Cerebellar nuclear complex (tissue), 1 donor: ENCODE measurements around the gene IFT52.
"Not testable (repeated sequence)": the region's sequence is repeated elsewhere in the genome, so short reads cannot be mapped to it uniquely, and the experiment has no call there.

Experiments
- DNase-seq, 2 experiments: peaks; one replicate each; lab custom pipeline; 2025; lab: John Stamatoyannopoulos, UW

IFT52 gene

GRCh38 chr20:43567477-43567876, 23.3 kb upstream of the IFT52 start:
- no peak for DNase-seq

- no peak for DNase-seq
Observed at GRCh38 chr20:43568706-43569105, 22.0 kb upstream of the IFT52 start.

GRCh38 chr20:43569282-43569681, 21.5 kb upstream of the IFT52 start:
- DNase-seq: no peak

- no peak for DNase-seq
Observed at GRCh38 chr20:43570496-43570895, 20.2 kb upstream of the IFT52 start.

GRCh38 chr20:43571310-43571709, 19.4 kb upstream of the IFT52 start:
- no peak for DNase-seq

GRCh38 chr20:43571771-43572170, 19.0 kb upstream of the IFT52 start:
- no peak for DNase-seq

- DNase-seq: no peak
Observed at GRCh38 chr20:43572891-43573290, 17.8 kb upstream of the IFT52 start.

- no peak for DNase-seq
Observed at GRCh38 chr20:43576108-43576507, 14.6 kb upstream of the IFT52 start.

- no peak for DNase-seq
Observed at GRCh38 chr20:43579861-43580793, 10.6 kb upstream of the IFT52 start.

GRCh38 chr20:43583133-43583864, 7.4 kb upstream of the IFT52 start:
- no peak for DNase-seq

GRCh38 chr20:43583982-43584432, 6.7 kb upstream of the IFT52 start:
- no peak for DNase-seq

- DNase-seq: no peak
Observed at GRCh38 chr20:43584448-43585136, 6.1 kb upstream of the IFT52 start.

- no peak for DNase-seq
Observed at GRCh38 chr20:43586641-43587040, 4.1 kb upstream of the IFT52 start.

GRCh38 chr20:43588526-43588925, 2.2 kb upstream of the IFT52 start:
- not testable (repeated sequence) for DNase-seq

- DNase-seq: no peak
Observed at GRCh38 chr20:43590036-43590391, 723 bp upstream of the IFT52 start.

GRCh38 chr20:43601960-43602359, 11.2 kb downstream of the IFT52 start:
- not testable (repeated sequence) for DNase-seq

- DNase-seq: no peak
Observed at GRCh38 chr20:43603124-43603523, 12.4 kb downstream of the IFT52 start.

GRCh38 chr20:43605715-43606114, 15.0 kb downstream of the IFT52 start:
- no peak for DNase-seq

GRCh38 chr20:43607278-43607677, 16.5 kb downstream of the IFT52 start:
- DNase-seq: not testable (repeated sequence)

GRCh38 chr20:43631598-43631997, 40.9 kb downstream of the IFT52 start:
- no peak for DNase-seq

- DNase-seq: no peak
Observed at GRCh38 chr20:43636429-43636828, 45.7 kb downstream of the IFT52 start.

- DNase-seq: no peak
Observed at GRCh38 chr20:43642548-43642947, 51.8 kb downstream of the IFT52 start.
